Measurements from ENCODE around the gene MACROH2A1.

The MACROH2A1 gene

DNA sequence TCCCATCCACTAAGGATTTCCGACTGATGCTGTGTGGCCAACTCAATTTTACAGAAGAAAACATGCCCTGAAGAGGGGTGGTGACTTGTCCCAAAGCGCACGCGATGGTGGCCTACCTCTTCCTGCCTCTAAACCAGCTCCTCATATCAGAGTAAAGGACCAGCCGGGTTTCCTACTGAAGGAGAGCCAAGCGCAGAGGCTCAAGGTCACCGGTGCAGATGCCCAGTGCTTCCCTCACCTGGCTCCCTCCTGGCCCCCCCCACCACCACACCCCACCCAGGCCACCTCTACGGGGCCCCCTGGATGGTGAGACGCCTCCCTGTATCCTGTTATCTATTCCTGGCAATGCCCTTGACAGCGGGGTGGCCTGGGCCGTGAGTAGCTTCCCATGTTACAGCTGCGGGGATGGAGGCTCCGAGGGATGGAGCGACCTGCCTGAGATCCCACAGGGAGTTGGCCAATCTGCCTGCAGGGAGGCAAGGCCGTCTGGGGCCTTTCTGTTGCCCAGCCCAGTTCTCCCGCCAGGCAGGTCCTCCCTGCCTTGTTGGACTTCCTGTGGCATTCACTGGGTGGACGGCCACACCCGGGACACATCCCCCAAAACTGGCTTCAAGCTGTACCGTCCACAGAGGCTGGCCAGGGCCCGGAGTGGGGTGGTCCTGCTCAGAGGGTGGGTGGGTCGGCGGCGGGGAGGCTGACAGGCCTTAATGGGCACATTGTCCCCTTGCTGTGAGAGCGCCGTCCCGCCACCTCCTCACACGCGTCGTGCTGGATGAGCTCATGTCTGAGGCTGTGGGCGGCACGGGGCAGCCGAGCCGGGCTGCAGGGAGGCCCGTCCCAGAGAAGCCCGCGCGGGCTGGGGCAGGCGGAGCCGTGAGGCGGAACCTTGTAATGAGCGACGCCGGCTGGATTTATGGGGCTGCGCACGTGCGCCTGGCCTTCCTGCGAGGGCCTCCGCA is 72.5 kb downstream of the MACROH2A1 start:
- Histone ChIP-seq H4K20me1 (ENCODE audit: insufficient read depth, low read length) (no peaks in the 10 kb centered on the region), H3K4me3 (ENCODE audit: low read length) (no peak overlapping the region), H3K27me3 (ENCODE audit: low read depth, low read length) (no peaks in the 10 kb centered on the region), H3K9ac (ENCODE audit: low read length) (no peak overlapping the region), H3K79me2 (ENCODE audit: low read length) (no peaks in the 10 kb centered on the region), H3K27ac (ENCODE audit: low read length) (no peak overlapping the region), H3K4me1 (ENCODE audit: low read length) (no peaks in the 10 kb centered on the region), H3K4me2 (ENCODE audit: low read length) (no peak overlapping the region), H2AFZ (ENCODE audit: low read depth, low read length) (no peak overlapping the region), H3K9me3 (ENCODE audit: insufficient read depth, low read length) (no peaks in the 10 kb centered on the region), H3K36me3 (replicated peaks; ENCODE audit: low read depth, low read length) (no peaks in the 10 kb centered on the region)
- TF ChIP-seq CTCF (IDR thresholded peaks at IDR 0.05; ENCODE audit: low read depth, low read length) (no peak), EZH2phosphoT487 (IDR thresholded peaks at IDR 0.05; ENCODE audit: low read depth) (no peak)

- TF ChIP-seq CTCF (IDR thresholded peaks at IDR 0.05; ENCODE audit: low read depth, low read length) = no peak
- TF ChIP-seq EZH2phosphoT487 (IDR thresholded peaks at IDR 0.05; ENCODE audit: low read depth) = no peak
These were observed 74.0 kb downstream of the MACROH2A1 start for GRCh38 chr5:135324897-135325650.

GRCh38 chr5:135324160-135324559 is 74.9 kb downstream of the MACROH2A1 start:
- H3K4me2 ChIP-seq (ENCODE audit: low read length) = no peak overlapping the region
- H3K27ac ChIP-seq (ENCODE audit: low read length) = no peak overlapping the region
- TF ChIP-seq EZH2phosphoT487 (IDR thresholded peaks at IDR 0.05; ENCODE audit: low read depth) (no peak), CTCF (IDR thresholded peaks at IDR 0.05; ENCODE audit: low read depth, low read length) (no peak)
- no peaks in the 10 kb centered on the region for H3K9me3 ChIP-seq (ENCODE audit: insufficient read depth, low read length)
- no peaks in the 10 kb centered on the region for H3K36me3 ChIP-seq (replicated peaks; ENCODE audit: low read depth, low read length)
- no peaks in the 10 kb centered on the region for H3K27me3 ChIP-seq (ENCODE audit: low read depth, low read length)
- H3K9ac ChIP-seq (ENCODE audit: low read length) = no peak overlapping the region
- H3K4me1 ChIP-seq (ENCODE audit: low read length) = no peaks in the 10 kb centered on the region
- no peaks in the 10 kb centered on the region for H3K79me2 ChIP-seq (ENCODE audit: low read length)
- H3K4me3 ChIP-seq (ENCODE audit: low read length) = no peak overlapping the region
- H2AFZ ChIP-seq (ENCODE audit: low read depth, low read length) = no peak overlapping the region
- no peaks in the 10 kb centered on the region for H4K20me1 ChIP-seq (ENCODE audit: insufficient read depth, low read length)

More at GRCh38 chr5:135324897-135325650, 74.0 kb downstream of the MACROH2A1 start:
- Histone ChIP-seq H3K9ac (ENCODE audit: low read length) (no peak overlapping the region), H3K27me3 (ENCODE audit: low read depth, low read length) (no peaks in the 10 kb centered on the region), H3K4me1 (ENCODE audit: low read length) (no peaks in the 10 kb centered on the region), H3K4me3 (ENCODE audit: low read length) (no peak overlapping the region), H3K4me2 (ENCODE audit: low read length) (no peak overlapping the region), H3K27ac (ENCODE audit: low read length) (no peak overlapping the region), H4K20me1 (ENCODE audit: insufficient read depth, low read length) (no peaks in the 10 kb centered on the region), H2AFZ (ENCODE audit: low read depth, low read length) (no peak overlapping the region), H3K79me2 (ENCODE audit: low read length) (no peaks in the 10 kb centered on the region), H3K9me3 (ENCODE audit: insufficient read depth, low read length) (no peaks in the 10 kb centered on the region), H3K36me3 (replicated peaks; ENCODE audit: low read depth, low read length) (no peaks in the 10 kb centered on the region)

- Histone ChIP-seq H3K27me3 (ENCODE audit: low read depth, low read length) (no peaks in the 10 kb centered on the region), H2AFZ (ENCODE audit: low read depth, low read length) (no peak overlapping the region), H3K9ac (ENCODE audit: low read length) (no peak overlapping the region), H3K79me2 (ENCODE audit: low read length) (no peaks in the 10 kb centered on the region), H3K4me1 (ENCODE audit: low read length) (no peaks in the 10 kb centered on the region), H3K36me3 (replicated peaks; ENCODE audit: low read depth, low read length) (no peaks in the 10 kb centered on the region), H3K27ac (ENCODE audit: low read length) (no peak overlapping the region), H3K9me3 (ENCODE audit: insufficient read depth, low read length) (no peaks in the 10 kb centered on the region), H3K4me2 (ENCODE audit: low read length) (no peak overlapping the region), H3K4me3 (ENCODE audit: low read length) (no peak overlapping the region), H4K20me1 (ENCODE audit: insufficient read depth, low read length) (no peaks in the 10 kb centered on the region)
- no peak for TF ChIP-seq CTCF (IDR thresholded peaks at IDR 0.05; ENCODE audit: low read depth, low read length)
- no peak for TF ChIP-seq EZH2phosphoT487 (IDR thresholded peaks at IDR 0.05; ENCODE audit: low read depth)
These were observed 75.3 kb downstream of the MACROH2A1 start for GRCh38 chr5:135323701-135324132.

All from OCI-LY3 (cell line).